ENCODE results near the gene CHN2.

Gene CHN2

GRCh38 chr7:29480934-29481651 is 286.5 kb downstream of the CHN2 start:
- TF ChIP-seq ZC3H10 (CRISPR knock-in tag; IDR thresholded peaks at IDR 0.05), result no peak
- no peak for TF ChIP-seq TCF4 (CRISPR knock-in tag; IDR thresholded peaks at IDR 0.05; ENCODE audit: borderline replicate concordance)
- no peak for TF ChIP-seq ISL1 (CRISPR knock-in tag; IDR thresholded peaks at IDR 0.05)
- TF ChIP-seq ZNF565 (CRISPR knock-in tag; conservative IDR thresholded peaks at IDR 0.05; ENCODE audit: low read depth), result no peak
- no peak for TF ChIP-seq BACH2 (CRISPR knock-in tag; IDR thresholded peaks at IDR 0.05; ENCODE audit: borderline replicate concordance)
- no peak for TF ChIP-seq ZFP3 (CRISPR knock-in tag; IDR thresholded peaks at IDR 0.05)
- TF ChIP-seq PATZ1 (CRISPR knock-in tag; IDR thresholded peaks at IDR 0.05; ENCODE audit: borderline replicate concordance), result no peak
- no peak for TF ChIP-seq CREB5 (CRISPR knock-in tag; IDR thresholded peaks at IDR 0.05; ENCODE audit: low read depth)
- TF ChIP-seq SNAI2 (CRISPR knock-in tag; IDR thresholded peaks at IDR 0.05), result no peak
- TF ChIP-seq, protein P1, sequence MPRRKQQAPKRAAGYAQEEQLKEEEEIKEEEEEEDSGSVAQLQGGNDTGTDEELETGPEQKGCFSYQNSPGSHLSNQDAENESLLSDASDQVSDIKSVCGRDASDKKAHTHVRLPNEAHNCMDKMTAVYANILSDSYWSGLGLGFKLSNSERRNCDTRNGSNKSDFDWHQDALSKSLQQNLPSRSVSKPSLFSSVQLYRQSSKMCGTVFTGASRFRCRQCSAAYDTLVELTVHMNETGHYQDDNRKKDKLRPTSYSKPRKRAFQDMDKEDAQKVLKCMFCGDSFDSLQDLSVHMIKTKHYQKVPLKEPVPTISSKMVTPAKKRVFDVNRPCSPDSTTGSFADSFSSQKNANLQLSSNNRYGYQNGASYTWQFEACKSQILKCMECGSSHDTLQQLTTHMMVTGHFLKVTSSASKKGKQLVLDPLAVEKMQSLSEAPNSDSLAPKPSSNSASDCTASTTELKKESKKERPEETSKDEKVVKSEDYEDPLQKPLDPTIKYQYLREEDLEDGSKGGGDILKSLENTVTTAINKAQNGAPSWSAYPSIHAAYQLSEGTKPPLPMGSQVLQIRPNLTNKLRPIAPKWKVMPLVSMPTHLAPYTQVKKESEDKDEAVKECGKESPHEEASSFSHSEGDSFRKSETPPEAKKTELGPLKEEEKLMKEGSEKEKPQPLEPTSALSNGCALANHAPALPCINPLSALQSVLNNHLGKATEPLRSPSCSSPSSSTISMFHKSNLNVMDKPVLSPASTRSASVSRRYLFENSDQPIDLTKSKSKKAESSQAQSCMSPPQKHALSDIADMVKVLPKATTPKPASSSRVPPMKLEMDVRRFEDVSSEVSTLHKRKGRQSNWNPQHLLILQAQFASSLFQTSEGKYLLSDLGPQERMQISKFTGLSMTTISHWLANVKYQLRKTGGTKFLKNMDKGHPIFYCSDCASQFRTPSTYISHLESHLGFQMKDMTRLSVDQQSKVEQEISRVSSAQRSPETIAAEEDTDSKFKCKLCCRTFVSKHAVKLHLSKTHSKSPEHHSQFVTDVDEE (CRISPR knock-in tag; IDR thresholded peaks at IDR 0.05), result no peak
- no peak for TF ChIP-seq RARB (CRISPR knock-in tag; IDR thresholded peaks at IDR 0.05)
- TF ChIP-seq, protein P2, sequence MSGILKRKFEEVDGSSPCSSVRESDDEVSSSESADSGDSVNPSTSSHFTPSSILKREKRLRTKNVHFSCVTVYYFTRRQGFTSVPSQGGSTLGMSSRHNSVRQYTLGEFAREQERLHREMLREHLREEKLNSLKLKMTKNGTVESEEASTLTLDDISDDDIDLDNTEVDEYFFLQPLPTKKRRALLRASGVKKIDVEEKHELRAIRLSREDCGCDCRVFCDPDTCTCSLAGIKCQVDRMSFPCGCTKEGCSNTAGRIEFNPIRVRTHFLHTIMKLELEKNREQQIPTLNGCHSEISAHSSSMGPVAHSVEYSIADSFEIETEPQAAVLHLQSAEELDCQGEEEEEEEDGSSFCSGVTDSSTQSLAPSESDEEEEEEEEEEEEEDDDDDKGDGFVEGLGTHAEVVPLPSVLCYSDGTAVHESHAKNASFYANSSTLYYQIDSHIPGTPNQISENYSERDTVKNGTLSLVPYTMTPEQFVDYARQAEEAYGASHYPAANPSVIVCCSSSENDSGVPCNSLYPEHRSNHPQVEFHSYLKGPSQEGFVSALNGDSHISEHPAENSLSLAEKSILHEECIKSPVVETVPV (CRISPR knock-in tag; IDR thresholded peaks at IDR 0.05), result no peak
- TF ChIP-seq ESRRG (CRISPR knock-in tag; IDR thresholded peaks at IDR 0.05), result no peak
- no peak for TF ChIP-seq ZNF8 (CRISPR knock-in tag; IDR thresholded peaks at IDR 0.05)
- no peak for TF ChIP-seq OSR1 (CRISPR knock-in tag; IDR thresholded peaks at IDR 0.05)
- TF ChIP-seq PPARA (CRISPR knock-in tag; IDR thresholded peaks at IDR 0.05; ENCODE audit: borderline replicate concordance), result no peak
- no peak for TF ChIP-seq ZFP30 (CRISPR knock-in tag; IDR thresholded peaks at IDR 0.05)
- no peak for TF ChIP-seq ZNF70 (CRISPR knock-in tag; IDR thresholded peaks at IDR 0.05)
- TF ChIP-seq ARNTL (CRISPR knock-in tag; IDR thresholded peaks at IDR 0.05; ENCODE audit: borderline replicate concordance, low read depth), result no peak

GRCh38 chr7:29482056-29482455 is 287.5 kb downstream of the CHN2 start:
- TF ChIP-seq PPARA (CRISPR knock-in tag; IDR thresholded peaks at IDR 0.05; ENCODE audit: borderline replicate concordance) (no peak), ZFP3 (CRISPR knock-in tag; IDR thresholded peaks at IDR 0.05) (no peak), ZFP30 (CRISPR knock-in tag; IDR thresholded peaks at IDR 0.05) (no peak), ARNTL (CRISPR knock-in tag; IDR thresholded peaks at IDR 0.05; ENCODE audit: borderline replicate concordance, low read depth) (no peak), RARB (CRISPR knock-in tag; IDR thresholded peaks at IDR 0.05) (no peak), BACH2 (CRISPR knock-in tag; IDR thresholded peaks at IDR 0.05; ENCODE audit: borderline replicate concordance) (no peak), SNAI2 (CRISPR knock-in tag; IDR thresholded peaks at IDR 0.05) (no peak), GLIS3 (CRISPR knock-in tag; IDR thresholded peaks at IDR 0.05) (no peak)
- ATAC-seq, result no peak

More at GRCh38 chr7:29480934-29481651, 286.5 kb downstream of the CHN2 start:
- no peak for ATAC-seq

DNA sequence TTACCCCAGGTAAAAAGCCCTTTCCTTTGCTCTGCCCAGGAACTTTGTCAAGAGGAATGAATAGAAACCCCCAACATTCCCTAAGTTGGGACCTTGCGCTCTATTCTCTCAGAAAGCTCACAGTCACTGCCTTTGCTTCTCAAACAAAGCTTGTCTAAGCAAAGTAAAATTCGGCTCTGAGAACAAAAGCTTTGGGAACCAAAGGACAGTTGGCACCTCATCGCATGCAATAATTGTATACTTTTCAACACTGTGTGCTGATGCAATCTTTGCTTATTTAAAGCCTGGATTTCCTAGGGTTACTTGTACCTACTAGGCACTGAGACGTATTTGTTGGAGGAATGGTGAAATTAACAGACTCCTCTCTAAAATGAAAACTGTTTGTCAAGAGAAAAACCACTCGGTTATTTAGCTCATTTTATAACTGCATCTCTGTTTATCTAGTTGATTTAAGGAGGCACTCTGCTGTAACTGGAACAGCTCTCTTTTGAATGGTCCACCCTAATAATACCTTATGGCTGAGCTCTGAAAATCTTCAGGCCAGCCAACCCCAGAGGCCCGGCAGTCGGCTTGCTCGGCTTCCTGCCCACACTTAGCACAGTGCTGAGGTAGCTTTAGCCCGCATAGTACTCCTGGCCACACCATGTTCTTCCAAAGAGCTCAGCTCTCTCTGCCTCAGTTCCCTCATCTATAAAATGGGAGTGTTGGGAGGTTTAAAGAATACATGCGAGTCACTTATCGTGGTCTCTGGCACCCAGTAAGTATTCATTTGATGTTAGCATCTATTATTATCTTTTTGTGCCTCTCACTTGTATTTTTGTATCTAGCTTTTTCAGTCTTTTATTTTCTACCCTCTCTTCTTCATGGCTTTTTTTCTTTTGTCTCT is 288.9 kb downstream of the CHN2 start:
- no peak for ATAC-seq
- TF ChIP-seq TCF4 (CRISPR knock-in tag; IDR thresholded peaks at IDR 0.05; ENCODE audit: borderline replicate concordance), result no peak
- TF ChIP-seq, protein P3, sequence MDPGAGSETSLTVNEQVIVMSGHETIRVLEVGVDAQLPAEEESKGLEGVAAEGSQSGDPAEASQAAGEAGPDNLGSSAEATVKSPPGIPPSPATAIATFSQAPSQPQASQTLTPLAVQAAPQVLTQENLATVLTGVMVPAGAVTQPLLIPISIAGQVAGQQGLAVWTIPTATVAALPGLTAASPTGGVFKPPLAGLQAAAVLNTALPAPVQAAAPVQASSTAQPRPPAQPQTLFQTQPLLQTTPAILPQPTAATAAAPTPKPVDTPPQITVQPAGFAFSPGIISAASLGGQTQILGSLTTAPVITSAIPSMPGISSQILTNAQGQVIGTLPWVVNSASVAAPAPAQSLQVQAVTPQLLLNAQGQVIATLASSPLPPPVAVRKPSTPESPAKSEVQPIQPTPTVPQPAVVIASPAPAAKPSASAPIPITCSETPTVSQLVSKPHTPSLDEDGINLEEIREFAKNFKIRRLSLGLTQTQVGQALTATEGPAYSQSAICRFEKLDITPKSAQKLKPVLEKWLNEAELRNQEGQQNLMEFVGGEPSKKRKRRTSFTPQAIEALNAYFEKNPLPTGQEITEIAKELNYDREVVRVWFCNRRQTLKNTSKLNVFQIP (CRISPR knock-in tag; IDR thresholded peaks at IDR 0.05; ENCODE audit: borderline replicate concordance, low read depth), result no peak
- TF ChIP-seq OSR1 (CRISPR knock-in tag; IDR thresholded peaks at IDR 0.05), result no peak
- no peak for TF ChIP-seq ZC3H10 (CRISPR knock-in tag; IDR thresholded peaks at IDR 0.05)
- TF ChIP-seq ARNTL (CRISPR knock-in tag; IDR thresholded peaks at IDR 0.05; ENCODE audit: borderline replicate concordance, low read depth), result no peak

Data from SK-N-SH treated with all-trans-retinoic acid at 6 μM for 48 hours (cell line).